ENCODE results near the gene GORASP1.

Gene GORASP1

DNA sequence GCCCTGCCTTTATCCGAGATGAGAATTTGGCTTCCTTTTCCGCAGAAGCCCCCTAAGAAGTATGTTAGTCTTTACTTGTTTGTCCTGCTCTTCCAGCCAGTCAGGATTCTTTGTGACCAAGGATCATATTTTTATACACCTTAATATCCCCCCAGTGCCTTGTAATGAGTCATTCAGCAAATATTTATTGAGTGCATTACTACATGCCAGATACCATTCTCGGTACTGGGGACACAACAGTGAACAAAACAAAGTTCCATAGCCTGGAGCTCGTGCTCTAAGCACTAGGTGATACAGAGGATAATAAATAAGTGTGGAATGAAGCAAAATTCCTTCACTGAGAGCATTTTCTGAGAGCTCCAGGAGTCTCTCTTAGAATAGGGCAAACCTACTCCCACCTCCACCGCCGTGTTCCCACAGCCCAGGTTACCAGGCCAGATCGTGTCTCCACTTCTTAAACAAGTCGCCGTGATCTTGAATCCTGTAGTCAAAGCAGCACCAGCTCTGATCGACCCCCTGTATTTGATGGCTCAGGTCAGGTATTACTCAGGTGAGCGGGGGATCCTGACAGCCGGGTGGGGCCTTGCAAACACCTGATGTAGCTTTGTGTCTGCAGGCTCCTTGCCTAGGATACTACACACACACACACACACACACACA lies 18.5 kb upstream of the GORASP1 start:
- peak; percentile 64 for DNase-seq (ENCODE audit: low read depth)

DNA sequence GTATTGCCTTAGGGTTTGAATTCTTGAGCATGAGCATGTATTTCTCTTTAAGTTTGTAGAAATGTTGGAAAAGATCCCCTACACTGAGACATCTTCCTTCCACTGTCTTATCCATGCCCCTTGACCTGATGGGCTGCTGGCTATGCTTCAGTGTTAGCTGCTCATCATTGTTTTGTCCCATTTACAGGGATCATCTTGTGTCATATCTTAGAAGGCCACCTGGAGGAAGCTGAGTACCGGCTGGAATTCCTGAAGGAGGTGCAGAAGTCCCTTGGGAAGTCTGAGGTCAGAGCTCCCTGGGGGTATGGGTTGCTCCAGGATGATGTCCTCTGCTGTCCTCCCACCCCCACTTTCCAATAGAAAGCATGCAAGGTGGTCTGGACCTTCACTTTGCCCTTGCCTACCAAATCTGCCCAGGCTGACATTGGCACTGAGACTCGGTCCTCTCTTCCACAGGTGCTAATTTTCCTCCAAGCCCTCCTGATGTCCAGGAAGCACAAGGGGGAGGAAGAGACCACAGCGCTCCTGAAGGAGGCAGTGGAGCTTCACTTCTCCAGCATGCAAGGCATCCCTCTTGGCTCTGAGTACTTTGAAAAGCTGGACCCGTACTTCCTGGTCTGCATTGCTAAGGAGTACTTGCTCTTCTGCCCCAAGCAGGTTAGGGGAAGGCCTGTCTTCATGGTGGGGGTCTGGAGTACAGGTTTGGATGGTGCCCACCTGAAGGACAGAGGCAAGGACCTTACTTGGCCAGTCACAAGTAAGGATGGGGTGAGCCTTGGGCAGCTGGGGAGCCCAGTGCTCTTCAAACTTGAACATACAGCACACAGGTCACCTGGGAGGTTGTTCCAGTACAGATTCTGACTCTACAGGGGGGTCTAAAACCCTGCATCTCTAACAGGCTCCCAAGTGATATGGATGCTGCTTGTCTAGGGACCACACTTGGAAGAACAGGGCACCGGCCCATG lies 17.7 kb upstream of the GORASP1 start:
- DNase-seq (ENCODE audit: low read depth): no peak

DNA sequence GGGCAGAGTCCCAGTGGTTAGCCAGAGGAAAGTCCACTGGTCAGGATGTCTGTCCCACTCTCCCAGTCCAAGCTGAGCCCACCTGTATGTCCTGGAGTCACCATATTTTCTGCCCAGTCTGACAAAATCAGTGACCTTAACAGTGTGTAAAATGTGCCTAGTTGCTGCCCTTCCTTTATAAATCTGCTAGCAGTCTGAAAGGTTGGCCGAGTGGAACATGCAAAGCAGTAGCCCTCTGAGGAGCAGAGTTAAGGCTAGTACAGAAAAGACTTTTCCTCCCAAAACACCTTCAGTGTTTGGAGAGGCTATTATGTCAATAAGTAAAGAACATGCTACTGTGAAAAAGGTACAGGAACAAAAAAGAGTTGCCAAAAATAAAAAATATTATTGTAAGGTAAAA lies 15.4 kb upstream of the GORASP1 start:
- no peak for DNase-seq (ENCODE audit: low read depth)

DNA sequence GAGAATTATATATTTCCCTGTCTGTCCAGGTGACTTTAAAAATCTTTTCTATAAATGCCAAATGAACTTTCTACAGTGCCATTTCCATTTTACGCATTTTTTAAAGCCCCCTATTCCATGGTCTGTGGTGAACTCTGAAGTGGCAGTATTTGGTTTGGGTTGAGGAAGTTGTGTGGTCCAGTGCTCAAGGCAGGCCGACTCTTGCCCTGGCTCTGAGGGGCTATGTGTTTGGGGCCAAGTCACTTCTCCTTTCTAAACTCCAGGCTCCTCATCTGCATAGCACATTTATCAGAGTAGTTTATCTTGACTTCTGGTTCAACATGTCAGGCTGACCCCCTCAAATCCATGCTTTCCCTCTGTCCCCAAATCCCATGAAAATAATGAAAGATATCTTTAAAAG lies 14.2 kb upstream of the GORASP1 start:
- DNase-seq (ENCODE audit: low read depth): no peak

DNA sequence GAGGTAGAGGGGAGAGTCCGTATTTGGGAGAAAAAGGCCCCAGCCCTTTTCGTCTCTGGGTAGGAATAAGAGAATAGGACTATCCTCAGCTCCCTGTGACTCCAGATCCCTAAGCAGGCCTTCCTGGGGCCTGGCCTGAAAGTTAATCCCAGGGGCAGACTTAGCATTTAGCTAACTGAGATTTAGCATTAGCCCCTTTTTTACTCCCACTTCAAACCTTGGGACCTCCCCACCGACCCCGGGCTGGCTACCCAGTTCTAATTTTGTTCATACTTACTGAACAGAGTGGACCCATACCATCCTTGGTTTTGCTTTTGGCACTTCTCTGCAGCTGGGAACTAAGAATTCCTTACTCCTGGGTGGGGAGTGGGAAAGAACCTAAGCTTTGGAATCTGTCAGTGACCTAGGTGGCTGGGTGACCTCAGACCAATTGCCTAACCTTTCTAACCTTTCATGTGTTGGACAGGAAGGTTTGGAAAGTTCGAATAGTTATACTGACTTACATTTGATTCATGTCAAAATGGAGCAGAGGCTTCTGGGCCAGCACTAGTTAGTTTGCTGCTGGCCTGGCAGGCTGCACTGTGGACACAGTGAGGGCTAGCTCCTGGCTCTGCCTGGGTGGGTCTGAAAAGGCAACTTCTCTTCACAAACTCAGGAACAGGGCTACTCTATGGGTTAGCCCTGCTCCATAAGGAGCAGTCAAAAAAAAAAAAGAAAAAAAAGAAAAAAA lies 11.7 kb upstream of the GORASP1 start:
- no peak for DNase-seq (ENCODE audit: low read depth)

DNA sequence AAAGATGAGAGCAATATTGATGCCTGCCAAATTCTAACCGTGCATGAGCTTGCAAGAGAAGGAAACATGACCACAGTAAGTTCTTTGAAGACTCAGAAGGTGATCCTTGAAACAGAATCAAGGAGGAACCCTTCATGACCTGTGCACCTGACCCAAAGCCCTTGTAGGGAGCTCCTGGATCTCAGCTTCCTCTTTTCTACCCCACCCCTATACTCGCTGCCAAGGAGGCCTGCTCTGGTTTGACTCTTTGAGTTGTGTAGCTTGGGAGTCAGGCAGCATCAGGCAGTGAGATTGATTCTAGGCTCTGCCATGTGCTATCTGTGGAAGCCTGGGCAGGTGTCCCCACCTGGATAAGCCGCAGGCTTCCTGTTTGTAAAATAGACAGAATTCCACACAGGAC lies 10.7 kb upstream of the GORASP1 start:
- no peak for DNase-seq (ENCODE audit: low read depth)

DNA sequence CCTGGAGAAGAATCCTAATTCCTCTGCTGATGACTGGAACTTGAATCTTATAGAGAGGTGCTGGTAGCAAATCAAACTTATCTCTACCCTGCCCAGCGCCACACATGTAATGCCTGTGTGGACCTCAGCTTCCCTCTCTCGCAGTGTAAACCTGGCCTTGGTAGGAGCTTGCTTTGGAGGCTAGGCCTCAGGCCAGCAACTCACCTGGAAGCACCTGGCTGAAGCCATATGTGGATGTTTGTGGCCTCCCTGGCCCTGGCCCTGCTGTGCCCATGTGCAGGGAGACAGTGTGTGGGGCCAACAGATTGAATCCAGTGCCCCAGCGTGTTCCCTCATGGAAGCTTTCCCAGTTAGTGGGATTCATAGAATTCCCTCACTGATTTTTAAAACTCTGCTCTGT lies 8.4 kb upstream of the GORASP1 start:
- DNase-seq (ENCODE audit: low read depth): no peak

DNA sequence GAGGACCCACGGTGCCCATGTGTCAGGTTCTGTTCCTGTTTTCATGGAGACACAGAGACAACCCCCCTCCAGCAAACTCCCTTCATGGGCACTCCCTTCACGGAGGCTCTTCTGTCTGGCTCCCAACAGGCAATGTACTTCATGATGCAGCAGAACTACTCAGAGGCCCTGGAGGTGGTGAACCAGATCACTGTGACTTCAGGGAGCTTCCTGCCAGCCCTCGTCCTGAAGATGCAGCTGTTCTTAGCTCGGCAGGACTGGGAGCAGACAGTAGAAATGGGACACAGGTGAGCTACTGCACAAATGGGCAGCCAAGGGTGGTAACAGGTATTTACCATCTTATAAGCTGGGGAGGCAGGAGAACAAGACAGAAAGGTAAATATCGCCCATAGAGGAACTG lies 7.0 kb upstream of the GORASP1 start:
- no peak for DNase-seq (ENCODE audit: low read depth)

DNA sequence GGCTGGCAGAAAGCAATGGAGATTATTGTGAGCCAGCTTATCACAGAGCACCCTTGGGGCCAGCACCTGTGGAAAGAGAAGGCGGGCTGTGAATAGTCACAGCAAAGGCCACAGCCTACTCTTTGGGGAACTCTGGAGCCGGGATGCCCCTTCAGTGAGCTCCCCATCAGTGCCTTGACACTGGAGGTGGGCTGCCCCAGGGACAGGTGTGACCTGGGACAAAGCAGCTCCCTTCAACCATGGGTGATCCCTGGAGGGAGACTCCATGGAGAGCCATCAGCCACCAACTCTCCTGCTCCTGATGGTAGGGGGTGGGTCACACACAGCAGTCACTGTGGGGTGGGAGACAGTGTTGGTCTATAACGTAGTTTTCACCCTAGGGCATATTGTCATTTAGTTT lies 5.9 kb upstream of the GORASP1 start:
- no peak for DNase-seq (ENCODE audit: low read depth)

DNA sequence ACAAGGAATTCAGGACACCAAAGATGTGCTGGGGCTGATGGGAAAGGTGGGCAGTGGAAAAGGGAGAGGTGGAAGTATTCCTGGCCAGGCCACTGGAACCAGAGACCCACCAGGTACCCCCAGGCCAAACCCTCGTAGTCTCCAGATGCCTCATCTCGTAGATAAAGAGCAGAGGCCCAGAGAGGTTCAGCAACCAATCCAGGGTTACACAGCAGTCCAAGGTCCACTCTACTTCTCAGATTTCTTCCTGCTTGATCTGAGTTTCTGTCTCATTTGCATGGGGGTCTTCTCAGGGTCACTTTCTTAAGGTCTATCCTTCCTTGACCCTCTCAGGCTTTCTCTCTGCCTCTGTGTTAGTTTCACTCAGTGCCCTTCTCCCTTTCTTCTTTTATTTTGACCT lies 5.1 kb upstream of the GORASP1 start:
- no peak for DNase-seq (ENCODE audit: low read depth)

DNA sequence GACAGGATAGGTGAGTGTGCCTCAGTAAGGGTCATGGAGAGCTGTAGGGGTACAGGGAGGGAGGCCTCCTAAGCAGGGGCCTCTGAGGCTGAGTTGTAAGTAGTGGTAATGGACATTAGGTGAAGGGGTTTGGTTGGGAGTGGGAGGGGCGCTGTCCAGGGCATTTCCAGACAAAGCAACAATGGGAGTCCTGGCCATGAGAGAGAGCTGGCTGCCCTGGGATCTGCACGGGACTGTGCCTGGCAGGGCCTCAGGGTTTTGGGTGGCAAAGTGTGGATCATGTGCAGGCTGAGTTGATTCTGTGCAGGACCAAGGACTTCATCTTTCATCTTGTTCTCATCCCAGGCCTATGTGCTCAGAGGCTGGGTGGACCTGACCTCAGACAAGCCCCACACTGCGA lies 4.7 kb upstream of the GORASP1 start:
- DNase-seq (ENCODE audit: low read depth): no peak

DNA sequence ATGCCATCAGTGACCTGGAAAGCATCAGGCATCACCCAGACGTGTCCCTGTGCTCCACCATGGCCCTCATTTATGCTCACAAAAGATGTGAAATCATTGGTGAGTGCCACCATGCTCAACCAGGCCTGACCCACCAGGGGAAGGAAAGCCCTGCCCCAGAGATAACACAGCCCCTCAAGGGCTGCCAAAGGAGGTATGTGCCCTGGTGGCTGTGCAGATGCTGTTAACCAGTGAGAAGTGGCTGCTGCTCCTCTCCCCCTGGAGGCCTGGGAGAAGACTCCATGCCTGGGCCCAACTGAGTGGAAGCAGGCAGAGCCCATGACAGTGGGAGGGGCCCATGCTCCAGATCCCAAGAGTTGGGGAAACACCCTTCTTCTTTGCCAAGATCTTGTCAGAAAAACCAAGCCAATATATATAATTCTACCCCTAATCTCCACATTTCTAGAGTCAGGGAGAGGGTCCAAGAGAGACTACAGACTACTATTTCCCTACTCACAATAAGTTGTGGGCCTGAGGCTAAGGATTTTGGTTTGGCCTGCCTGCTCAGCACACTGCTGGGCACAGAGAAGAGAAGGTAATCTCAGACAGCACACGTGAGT lies 2.7 kb upstream of the GORASP1 start:
- peak; percentile 13 for DNase-seq (ENCODE audit: low read depth)

DNA sequence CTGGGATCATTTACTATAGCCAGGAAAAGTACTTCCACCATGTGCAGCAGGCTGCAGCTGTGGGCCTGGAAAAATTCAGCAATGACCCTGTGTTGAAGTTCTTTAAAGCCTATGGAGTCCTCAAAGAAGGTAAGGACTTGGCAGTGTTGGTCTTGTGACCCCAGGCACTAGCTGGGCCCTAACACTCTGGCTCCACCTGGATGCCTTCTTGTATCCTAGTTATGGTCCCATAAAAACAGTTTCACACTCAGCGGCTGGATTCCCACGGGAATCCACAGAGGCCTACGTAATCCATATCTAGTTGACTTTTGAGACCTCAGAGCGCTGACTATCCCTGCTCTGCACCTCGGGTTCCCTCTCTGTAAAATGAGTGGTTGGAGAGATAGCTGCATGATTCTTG lies 1.7 kb upstream of the GORASP1 start:
- no peak for DNase-seq (ENCODE audit: low read depth)

DNA sequence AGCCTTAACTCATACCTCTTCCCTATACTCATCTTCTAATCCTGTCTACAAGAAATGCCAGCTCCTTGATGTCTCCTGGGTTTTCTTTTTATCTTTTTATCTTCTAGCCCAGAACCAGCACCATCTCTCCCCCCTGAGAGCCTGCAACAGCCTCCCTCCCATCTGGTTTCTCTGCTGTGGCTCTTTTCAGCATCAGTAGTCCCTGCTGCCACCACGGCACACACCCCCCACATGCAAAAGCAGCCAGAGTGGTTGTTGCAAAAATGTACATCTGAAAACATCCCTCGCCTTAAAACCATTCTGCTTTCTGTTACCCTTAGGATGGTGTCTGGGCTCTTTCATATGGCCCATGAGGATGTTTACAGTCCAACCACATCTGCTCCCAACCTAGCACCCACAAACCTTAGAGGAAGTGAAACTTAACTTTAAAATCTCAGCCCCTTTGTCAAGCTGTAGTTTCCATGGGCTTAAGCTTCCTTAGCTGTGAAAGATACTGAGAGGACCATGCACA lies 828 bp upstream of the GORASP1 start:
- no peak for DNase-seq (ENCODE audit: low read depth)

DNA sequence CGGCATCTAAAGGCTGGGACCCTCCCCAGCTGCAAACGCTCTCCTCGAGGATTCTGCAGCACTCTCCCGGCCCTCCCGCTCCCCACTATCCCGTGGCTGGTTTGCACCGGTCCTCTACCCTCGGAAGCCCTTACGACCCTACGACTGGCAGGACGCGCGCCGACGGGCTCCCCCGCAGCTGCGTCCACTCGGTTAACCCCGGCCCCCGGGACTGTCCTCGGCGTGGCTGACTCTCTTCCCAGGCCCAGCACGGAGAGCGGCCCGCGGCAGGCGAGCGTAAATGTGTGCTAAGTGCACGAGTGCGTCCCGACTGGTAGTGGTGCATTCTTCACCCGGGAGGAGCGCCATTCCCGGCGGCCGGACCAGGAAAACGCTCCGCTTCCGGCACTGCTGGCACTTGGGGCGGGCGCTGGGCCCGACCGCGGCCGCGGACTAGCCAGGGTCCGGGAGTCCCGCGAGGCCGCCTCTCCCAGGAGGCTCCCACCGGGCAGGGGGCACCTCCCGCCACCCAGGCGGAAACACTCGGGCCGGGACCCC lies 508 bp downstream of the GORASP1 start:
- peak; percentile 64 for DNase-seq (ENCODE audit: low read depth)

DNA sequence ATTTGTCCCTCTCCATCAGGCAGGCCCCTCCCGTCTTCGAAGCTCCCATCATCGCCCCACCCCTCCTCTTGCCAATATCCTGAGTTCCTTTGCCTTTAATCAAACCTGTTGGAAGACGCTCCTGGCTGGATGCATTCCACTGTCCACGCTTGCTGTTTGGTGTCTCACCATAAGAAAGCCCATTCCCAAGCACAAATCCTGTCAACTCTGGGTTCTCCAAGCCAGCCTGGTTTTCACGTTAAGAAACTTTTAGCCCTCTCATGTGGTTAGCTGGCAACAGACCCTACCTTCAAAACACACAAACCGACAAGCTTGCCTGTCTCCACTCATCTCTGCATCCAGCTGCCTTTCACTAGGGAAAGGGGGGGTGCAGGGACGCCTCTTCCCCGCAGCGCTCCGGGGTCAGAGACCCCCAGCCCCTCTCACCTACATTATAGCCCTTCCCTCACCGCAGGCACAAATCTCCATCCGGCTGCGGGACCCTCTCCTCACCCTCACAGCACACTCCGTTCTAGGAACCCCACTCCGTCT lies 1.1 kb downstream of the GORASP1 start:
- peak; percentile 56 for DNase-seq (ENCODE audit: low read depth)

DNA sequence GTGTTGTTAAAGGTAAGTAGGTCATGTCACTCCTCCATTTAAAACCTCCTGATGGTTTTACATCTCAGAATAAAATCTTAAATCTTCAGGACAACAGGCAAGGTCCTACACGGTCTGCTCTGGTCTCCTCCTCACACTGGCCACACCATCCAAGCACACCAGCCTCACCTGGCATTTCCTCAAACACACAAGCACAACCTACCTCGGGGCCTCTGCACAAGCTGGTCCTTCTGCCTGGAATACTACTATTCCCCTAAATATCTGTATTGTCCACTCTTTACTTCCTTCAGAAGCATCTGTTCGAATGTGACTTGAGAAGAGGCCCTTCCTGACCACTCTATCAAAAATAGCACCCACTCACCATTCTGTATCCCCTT lies 1.8 kb downstream of the GORASP1 start:
- DNase-seq (ENCODE audit: low read depth): no peak

DNA sequence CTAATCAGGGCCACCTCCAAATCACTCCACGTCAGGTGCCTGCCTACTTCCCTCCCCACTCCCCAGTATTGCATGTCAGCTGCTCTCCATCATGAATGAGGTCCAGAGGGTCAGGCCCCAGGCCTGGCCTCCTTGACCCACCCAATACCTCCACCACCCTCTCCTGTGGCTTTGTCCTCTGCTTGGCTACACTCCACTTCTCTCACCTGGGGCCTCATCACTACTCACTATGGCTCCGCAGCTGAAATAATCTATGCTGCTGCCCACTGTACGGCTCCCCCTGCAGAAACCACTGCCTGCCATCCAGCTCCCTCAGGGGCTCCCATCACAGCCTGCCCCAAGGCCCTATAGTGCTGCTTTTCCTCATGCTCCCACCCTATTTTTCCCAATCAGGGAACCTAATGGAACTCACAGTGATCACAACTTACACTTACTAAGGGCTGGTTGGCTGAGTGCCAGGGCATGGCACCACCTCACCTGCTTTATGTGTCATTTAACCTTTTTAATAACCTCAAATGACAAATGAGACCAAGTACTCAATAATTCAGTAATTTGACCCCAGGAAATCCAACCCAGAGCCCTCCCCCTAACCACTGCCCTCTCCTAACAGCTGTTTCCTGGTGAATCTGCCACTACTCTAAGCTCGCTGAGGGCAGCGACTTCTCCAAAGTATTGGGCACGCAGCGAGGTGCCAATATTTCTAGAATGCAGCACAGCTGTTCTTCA lies 2.3 kb downstream of the GORASP1 start:
- no peak for DNase-seq (ENCODE audit: low read depth)

DNA sequence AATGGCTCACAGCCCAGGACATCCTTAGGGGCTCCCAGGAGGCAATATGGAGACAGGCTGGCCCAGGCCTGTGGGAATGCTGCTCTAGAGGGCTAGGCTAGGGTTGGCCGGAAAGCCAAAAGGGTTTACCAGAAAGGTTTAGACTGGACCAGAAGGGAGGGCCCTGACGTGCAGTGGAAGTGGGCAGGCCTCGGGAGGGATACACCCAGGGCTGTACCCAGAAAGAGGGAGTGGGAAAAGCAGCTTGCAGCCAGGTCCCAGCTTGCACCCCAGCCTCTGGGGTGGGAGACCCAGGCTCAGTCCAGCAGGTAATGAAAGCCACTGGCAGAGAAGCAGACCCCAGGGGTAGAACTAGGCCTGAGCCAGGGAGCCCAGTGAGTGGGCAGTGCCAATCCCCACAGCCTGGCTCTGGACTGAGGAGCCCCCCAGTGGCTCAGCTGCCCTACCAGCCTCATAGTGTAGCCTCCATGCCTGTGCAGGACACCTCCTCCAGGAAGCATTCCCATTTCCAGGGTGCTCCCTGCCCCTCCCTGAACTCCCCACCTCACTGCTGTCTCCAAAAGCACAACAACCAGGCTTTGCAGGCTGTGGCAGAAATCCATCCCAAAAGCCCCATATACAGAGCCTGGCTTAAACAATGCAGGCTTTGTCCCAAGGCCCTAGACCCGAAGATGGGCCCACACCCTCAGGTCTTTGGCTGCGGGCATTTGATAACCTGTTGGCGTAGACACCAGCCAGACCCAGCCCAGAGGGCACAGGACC lies 3.5 kb downstream of the GORASP1 start:
- no peak for DNase-seq (ENCODE audit: low read depth)

DNA sequence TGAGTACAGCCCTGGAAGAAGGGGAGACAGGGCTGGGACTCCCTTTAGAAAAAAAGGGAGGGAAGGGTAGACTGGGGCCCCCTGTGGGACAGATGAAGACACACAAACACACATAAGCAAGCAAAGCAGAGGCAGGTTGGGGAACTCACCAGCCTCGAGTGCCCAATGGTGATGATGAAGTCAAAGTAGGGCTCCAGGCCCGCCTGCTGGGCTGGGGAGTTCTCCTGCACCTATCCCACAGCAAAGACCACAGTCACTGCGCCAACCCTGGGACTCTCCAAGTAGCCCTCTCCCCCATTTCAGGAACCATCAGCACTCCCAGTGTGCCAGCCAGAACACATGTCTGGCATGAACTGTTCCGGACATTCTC lies 4.1 kb downstream of the GORASP1 start:
- peak; percentile 6 for DNase-seq (ENCODE audit: low read depth)
